HG02642 (cell line): ENCODE data around the gene UGT2A1.

Source experiments
- ATAC-seq: cut with Tn5 transposase; IDR thresholded peaks from one replicate; pipeline ENCODE4 v1.9.1; 2021; ENCODE audit warnings: mild to moderate bottlenecking; ENCODE audit not compliant: unreplicated experiment, poor library complexity

UGT2A1 gene

GRCh38 chr4:69594382-69594781 lies 58.7 kb downstream of the UGT2A1 start:
- ATAC-seq: no peak

DNA sequence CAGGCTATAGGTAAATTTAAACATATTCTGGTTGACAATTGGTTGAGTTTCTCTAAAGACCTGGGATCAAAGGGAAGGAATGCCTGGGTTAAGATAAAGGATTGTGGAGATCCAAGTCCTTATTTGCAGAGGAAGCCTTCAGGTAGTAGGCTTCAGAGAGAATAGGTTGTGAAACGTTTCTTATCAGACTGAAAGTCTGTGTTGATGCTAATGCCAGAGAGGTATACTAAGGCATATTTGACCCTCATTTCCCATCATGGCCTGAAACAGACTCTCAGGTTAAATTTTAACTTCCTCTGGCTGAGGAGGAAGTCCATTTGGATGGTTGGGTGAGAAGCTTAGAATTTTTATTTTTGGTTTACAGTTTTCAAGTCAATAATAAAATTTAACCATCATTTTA lies 61.7 kb downstream of the UGT2A1 start:
- ATAC-seq: no peak

GRCh38 chr4:69589884-69590283 lies 63.2 kb downstream of the UGT2A1 start:
- no peak for ATAC-seq

- no peak for ATAC-seq
These were observed 68.9 kb downstream of the UGT2A1 start for GRCh38 chr4:69584135-69584534.

DNA sequence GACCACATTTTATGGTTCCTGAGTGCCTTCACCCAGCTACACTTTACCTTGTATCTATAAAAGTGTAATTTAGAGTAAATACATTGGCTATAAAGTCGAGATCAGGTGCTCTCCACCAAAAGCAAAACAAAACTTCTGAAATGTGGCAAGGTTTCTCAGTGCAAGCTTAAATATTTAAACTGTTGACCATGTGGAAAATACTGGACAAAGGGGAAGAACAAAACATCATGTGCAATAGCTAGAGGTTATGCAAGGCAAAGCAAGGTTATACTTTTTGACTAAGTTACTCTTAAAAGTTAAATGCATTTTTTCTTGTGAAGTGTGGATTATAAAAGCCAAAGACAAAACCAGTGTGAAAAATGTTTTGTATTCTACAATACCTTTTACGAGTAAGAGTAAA lies 69.5 kb downstream of the UGT2A1 start:
- ATAC-seq: no peak

DNA sequence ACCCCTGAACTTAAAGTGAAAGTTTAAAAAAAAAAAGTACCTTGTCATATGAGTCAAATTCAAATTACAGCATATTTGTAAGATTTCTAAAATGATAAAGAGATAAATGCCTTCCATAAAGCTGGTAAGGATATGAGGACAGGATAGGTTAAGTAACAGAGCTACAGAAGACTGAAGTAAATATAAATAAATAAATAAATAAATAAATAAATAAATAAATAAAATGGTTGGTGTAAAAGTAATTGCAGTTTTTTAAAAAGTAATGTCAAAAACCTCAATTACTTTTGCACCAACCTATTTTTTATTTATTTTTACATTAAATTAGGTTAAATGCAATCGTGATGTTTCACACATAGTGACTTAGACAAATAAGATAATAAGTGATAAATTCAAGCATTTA lies 75.8 kb downstream of the UGT2A1 start:
- no peak for ATAC-seq

- ATAC-seq: no peak
These were observed 76.7 kb downstream of the UGT2A1 start for GRCh38 chr4:69576251-69576877.

DNA sequence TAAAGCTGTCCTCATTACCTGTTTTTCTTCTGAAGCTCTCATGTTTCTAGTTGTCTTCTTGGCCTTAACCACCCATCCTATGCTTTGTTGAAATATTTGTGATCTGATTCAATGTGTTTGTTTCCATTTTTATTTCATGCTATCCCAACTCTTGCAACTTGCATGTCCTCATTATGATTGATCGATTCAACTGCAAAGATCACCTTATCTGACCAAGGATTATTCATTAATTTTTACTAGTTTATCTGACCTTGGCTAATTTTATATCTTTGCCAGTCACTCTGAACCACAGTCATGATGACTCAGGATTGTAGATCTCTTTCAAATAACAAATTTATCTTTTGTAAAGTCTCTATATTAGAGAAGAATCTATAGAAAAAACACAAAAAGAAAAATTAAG lies 84.3 kb downstream of the UGT2A1 start:
- no peak for ATAC-seq

DNA sequence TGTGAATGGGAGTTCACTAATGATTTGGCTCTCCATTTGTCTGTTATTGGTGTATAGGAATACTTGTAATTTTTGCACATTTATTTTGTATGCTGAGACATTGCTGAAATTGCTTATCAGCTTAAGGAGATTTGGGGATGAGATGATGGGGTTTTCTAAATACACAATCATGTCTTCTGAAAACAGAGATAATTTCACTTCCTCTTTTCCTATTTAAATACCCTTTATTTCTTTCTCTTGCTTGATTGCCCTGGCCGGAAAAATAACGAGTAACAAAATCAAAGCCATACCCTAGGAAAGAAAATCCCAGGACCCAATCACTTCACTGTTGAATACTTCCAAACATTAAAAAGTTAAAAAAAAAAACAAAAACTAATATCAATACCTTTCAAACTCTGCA lies 89.6 kb downstream of the UGT2A1 start:
- ATAC-seq: no peak

DNA sequence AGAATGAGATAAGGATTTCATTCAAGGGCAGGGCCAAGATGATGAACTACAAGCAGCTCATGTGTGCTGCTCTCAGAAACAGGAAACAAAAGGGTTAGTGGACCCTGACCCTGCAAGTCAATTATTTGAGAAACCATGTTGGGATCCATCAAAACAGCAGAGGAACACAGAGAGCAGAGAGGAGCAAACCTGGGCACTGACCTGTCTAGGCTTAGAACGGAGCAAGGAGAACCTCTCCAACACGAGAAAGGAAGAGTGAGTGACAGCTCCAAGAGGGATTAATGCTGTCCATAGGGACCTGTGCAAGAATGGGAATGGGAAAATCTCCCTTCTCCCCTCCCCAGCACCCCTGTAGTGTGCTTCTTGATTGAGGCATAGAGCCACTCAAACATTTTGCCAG lies 103.4 kb downstream of the UGT2A1 start:
- ATAC-seq: no peak

- ATAC-seq: no peak
These were observed 106.8 kb downstream of the UGT2A1 start for GRCh38 chr4:69546134-69546765.
